Measurements from ENCODE around the gene OOSP3.

GRCh38 chr11:59941091-59941490 lies 62.5 kb downstream of the OOSP3 start:
- TF ChIP-seq CTCF (IDR thresholded peaks at IDR 0.05) (no peak), POLR2A (IDR thresholded peaks at IDR 0.05) (no peak)
